GM23338 (cell line): ENCODE data around the gene KLC1. TPM values are rescaled to one million over a fixed set of nuclear protein-coding genes. Genes with fewer than 3 reads are reported as not detected.

ENCODE experiments used
- ATAC-seq: fragments of 200-7000 bp; cut with Tn5 transposase; 3 replicates; pipeline ENCODE4 v1.9.1; 2020
- DNase-seq: peaks from one replicate; pipeline ENCODE4 v3.0.0-alpha.2; 2015; ENCODE audit warnings: low spot score
- H2AFZ ChIP-seq: fragments of 200-600 bp; sonication (generic); 2 replicates; pipeline ENCODE4 v1.8.0; 2016; ENCODE audit warnings: antibody characterized with exemption, mild to moderate bottlenecking, moderate library complexity
- H3F3A ChIP-seq: fragments of 200-600 bp; sonication (generic); replicated peaks from 2 replicates; pipeline ENCODE4 v1.8.0; 2017; ENCODE audit warnings: antibody characterized with exemption, mixed run types, low read depth
- H3K27ac ChIP-seq: fragments of 200-600 bp; sonication (generic); 2 replicates; pipeline ENCODE4 v1.6.1; 2016; ENCODE audit warnings: low read depth
- H3K27me3 ChIP-seq: fragments of 200-600 bp; sonication (generic); 2 replicates; pipeline ENCODE4 v1.8.0; 2016; ENCODE audit warnings: mild to moderate bottlenecking, mixed run types, moderate library complexity; ENCODE audit not compliant: insufficient read depth
- H3K36me3 ChIP-seq: fragments of 200-600 bp; sonication (generic); 2 replicates; pipeline ENCODE4 v1.8.0; 2016; ENCODE audit warnings: mild to moderate bottlenecking; ENCODE audit not compliant: insufficient read depth
- H3K4me1 ChIP-seq: fragments of 200-600 bp; sonication (generic); 2 replicates; pipeline ENCODE4 v1.8.0; 2016; ENCODE audit warnings: mild to moderate bottlenecking, moderate library complexity; ENCODE audit not compliant: insufficient read depth
- H3K4me2 ChIP-seq: fragments of 200-600 bp; sonication (generic); 2 replicates; pipeline ENCODE4 v1.7.1; 2017; ENCODE audit warnings: mixed run types
- H3K4me3 ChIP-seq: fragments of 200-600 bp; sonication (generic); 2 replicates; pipeline ENCODE4 v1.6.1; 2016; ENCODE audit warnings: mixed run types
- H3K79me2 ChIP-seq: fragments of 200-600 bp; sonication (generic); replicated peaks from 2 replicates; pipeline ENCODE4 v1.8.0; 2017; ENCODE audit warnings: mild to moderate bottlenecking; ENCODE audit not compliant: insufficient read depth
- H3K9me2 ChIP-seq: fragments of 200-600 bp; sonication (generic); 2 replicates; pipeline ENCODE4 v1.8.0; 2017; ENCODE audit not compliant: insufficient read depth
- H4K20me1 ChIP-seq: fragments of 200-600 bp; sonication (generic); replicated peaks from 2 replicates; pipeline ENCODE4 v1.8.0; 2017; ENCODE audit warnings: mild to moderate bottlenecking; ENCODE audit not compliant: insufficient read depth
- H3K27ac Mint-ChIP-seq: 2 replicates; pipeline ENCODE4 v1.8.0; 2020; ENCODE audit warnings: inconsistent platforms, mild to moderate bottlenecking, moderate library complexity, mixed read lengths
- H3K27me3 Mint-ChIP-seq: 3 replicates; pipeline ENCODE4 v1.8.0; 2022; ENCODE audit warnings: low read depth, mild to moderate bottlenecking, moderate library complexity, mixed read lengths, inconsistent platforms; ENCODE audit not compliant: insufficient read depth, poor library complexity
- H3K36me3 Mint-ChIP-seq: 3 replicates; pipeline ENCODE4 v1.8.0; 2021; ENCODE audit warnings: low read depth, mild to moderate bottlenecking, inconsistent platforms, moderate library complexity, mixed read lengths
- H3K4me1 Mint-ChIP-seq: 3 replicates; pipeline ENCODE4 v1.8.0; 2020; ENCODE audit warnings: mild to moderate bottlenecking, inconsistent platforms, mixed read lengths
- H3K4me3 Mint-ChIP-seq: 3 replicates; pipeline ENCODE4 v1.8.0; 2021; ENCODE audit warnings: moderate library complexity, mild to moderate bottlenecking, inconsistent platforms, mixed read lengths
- H3K9me3 Mint-ChIP-seq: 3 replicates; pipeline ENCODE4 v1.8.0; 2020; ENCODE audit warnings: moderate library complexity, mild to moderate bottlenecking, inconsistent platforms, mixed read lengths
- CREB1 ChIP-seq: fragments of 250-450 bp; sonication (Bioruptor Pico); IDR thresholded peaks from 2 replicates; pipeline ENCODE4 v1.5.0; 2020; ENCODE audit warnings: low read depth, mild to moderate bottlenecking, moderate library complexity
- NANOG ChIP-seq: IDR thresholded peaks from 2 replicates; pipeline ENCODE4 v1.6.1; 2016; ENCODE audit warnings: antibody characterized with exemption, borderline replicate concordance
- ZNF114 ChIP-seq: fragments of 250-450 bp; sonication (Bioruptor Pico); IDR thresholded peaks from 2 replicates; pipeline ENCODE4 v1.5.0; 2020; ENCODE audit warnings: mild to moderate bottlenecking, moderate library complexity
- polyA plus RNA-seq: library from polyadenylated mRNA; unstranded; fragments of >200 nt; fragmentation: Nextera tagmentation; extraction: Ambion mirVana; gene quantifications from 2 replicates; pipeline ENCODE4 v1.2.1, GENCODE V29; 2016
- total RNA-seq: library from RNA; depleted of rRNA; stranded (reverse); fragments of >200 nt; shearing (Covaris generic); gene quantifications from 2 replicates; pipeline ENCODE4 v1.2.3, GENCODE V29; 2014
- TF ChIP-seq, protein P1 (sequence below), 2 experiments: fragments of 200-600 bp in 1 of 2; sonication (generic) in 1 of 2; conservative IDR thresholded peaks; 2 replicates each; pipeline versions ENCODE4 v1.5.1 to v1.6.1; 2016 to 2017; ENCODE audit warnings: antibody characterized with exemption in 2 of 2, low read depth in 2 of 2, mild to moderate bottlenecking in 2 of 2, moderate library complexity in 1 of 2
- TF ChIP-seq, protein P2 (sequence below): fragments of 250-450 bp; sonication (Bioruptor Pico); IDR thresholded peaks from 2 replicates; pipeline ENCODE4 v1.5.0; 2020; ENCODE audit warnings: mild to moderate bottlenecking, moderate library complexity
- TF ChIP-seq, protein P3 (sequence below): IDR thresholded peaks from one replicate; pipeline ENCODE4 v1.6.1; 2018; ENCODE audit warnings: antibody characterized with exemption; ENCODE audit not compliant: unreplicated experiment

The KLC1 gene
- total and polyA plus RNA-seq, 2 experiments from 2014 or later, result 165 to 308 TPM

DNA sequence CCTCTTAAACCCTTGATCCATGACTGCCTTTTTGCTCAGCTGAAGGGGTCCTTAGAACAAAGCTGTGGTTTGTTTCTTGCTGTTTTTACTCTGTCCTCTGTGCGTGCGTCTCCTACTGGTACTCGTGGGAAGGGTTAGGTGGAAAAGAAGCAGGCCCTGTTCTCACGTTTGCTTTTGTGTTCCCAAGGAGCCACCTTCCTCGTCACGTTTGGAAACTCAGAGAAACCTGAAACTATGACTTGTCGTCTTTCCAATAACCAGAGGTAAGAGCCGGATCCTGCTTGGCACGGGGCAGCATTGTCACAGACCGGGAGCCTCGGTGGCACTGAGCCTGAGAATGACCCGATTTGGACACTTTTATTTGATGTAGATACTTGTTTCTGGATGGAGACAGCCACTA lies 99.7 kb downstream of the KLC1 start (continued):
- TF ChIP-seq, protein P1, sequence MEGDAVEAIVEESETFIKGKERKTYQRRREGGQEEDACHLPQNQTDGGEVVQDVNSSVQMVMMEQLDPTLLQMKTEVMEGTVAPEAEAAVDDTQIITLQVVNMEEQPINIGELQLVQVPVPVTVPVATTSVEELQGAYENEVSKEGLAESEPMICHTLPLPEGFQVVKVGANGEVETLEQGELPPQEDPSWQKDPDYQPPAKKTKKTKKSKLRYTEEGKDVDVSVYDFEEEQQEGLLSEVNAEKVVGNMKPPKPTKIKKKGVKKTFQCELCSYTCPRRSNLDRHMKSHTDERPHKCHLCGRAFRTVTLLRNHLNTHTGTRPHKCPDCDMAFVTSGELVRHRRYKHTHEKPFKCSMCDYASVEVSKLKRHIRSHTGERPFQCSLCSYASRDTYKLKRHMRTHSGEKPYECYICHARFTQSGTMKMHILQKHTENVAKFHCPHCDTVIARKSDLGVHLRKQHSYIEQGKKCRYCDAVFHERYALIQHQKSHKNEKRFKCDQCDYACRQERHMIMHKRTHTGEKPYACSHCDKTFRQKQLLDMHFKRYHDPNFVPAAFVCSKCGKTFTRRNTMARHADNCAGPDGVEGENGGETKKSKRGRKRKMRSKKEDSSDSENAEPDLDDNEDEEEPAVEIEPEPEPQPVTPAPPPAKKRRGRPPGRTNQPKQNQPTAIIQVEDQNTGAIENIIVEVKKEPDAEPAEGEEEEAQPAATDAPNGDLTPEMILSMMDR (conservative IDR thresholded peaks at IDR 0.05; ENCODE audit: low read depth in 2 of 2), result no peak
- TF ChIP-seq ZNF114 (CRISPR knock-in tag) (no peak), CREB1 (no peak)
- TF ChIP-seq, protein P2, sequence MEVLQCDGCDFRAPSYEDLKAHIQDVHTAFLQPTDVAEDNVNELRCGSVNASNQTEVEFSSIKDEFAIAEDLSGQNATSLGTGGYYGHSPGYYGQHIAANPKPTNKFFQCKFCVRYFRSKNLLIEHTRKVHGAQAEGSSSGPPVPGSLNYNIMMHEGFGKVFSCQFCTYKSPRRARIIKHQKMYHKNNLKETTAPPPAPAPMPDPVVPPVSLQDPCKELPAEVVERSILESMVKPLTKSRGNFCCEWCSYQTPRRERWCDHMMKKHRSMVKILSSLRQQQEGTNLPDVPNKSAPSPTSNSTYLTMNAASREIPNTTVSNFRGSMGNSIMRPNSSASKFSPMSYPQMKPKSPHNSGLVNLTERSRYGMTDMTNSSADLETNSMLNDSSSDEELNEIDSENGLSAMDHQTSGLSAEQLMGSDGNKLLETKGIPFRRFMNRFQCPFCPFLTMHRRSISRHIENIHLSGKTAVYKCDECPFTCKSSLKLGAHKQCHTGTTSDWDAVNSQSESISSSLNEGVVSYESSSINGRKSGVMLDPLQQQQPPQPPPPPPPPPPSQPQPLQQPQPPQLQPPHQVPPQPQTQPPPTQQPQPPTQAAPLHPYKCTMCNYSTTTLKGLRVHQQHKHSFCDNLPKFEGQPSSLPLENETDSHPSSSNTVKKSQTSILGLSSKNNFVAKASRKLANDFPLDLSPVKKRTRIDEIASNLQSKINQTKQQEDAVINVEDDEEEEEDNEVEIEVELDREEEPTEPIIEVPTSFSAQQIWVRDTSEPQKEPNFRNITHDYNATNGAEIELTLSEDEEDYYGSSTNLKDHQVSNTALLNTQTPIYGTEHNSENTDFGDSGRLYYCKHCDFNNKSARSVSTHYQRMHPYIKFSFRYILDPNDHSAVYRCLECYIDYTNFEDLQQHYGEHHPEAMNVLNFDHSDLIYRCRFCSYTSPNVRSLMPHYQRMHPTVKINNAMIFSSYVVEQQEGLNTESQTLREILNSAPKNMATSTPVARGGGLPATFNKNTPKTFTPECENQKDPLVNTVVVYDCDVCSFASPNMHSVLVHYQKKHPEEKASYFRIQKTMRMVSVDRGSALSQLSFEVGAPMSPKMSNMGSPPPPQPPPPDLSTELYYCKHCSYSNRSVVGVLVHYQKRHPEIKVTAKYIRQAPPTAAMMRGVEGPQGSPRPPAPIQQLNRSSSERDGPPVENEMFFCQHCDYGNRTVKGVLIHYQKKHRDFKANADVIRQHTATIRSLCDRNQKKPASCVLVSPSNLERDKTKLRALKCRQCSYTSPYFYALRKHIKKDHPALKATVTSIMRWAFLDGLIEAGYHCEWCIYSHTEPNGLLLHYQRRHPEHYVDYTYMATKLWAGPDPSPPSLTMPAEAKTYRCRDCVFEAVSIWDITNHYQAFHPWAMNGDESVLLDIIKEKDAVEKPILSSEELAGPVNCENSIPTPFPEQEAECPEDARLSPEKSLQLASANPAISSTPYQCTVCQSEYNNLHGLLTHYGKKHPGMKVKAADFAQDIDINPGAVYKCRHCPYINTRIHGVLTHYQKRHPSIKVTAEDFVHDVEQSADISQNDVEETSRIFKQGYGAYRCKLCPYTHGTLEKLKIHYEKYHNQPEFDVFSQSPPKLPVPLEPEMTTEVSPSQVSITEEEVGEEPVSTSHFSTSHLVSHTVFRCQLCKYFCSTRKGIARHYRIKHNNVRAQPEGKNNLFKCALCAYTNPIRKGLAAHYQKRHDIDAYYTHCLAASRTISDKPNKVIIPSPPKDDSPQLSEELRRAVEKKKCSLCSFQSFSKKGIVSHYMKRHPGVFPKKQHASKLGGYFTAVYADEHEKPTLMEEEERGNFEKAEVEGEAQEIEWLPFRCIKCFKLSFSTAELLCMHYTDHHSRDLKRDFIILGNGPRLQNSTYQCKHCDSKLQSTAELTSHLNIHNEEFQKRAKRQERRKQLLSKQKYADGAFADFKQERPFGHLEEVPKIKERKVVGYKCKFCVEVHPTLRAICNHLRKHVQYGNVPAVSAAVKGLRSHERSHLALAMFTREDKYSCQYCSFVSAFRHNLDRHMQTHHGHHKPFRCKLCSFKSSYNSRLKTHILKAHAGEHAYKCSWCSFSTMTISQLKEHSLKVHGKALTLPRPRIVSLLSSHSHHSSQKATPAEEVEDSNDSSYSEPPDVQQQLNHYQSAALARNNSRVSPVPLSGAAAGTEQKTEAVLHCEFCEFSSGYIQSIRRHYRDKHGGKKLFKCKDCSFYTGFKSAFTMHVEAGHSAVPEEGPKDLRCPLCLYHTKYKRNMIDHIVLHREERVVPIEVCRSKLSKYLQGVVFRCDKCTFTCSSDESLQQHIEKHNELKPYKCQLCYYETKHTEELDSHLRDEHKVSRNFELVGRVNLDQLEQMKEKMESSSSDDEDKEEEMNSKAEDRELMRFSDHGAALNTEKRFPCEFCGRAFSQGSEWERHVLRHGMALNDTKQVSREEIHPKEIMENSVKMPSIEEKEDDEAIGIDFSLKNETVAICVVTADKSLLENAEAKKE, result no peak

DNA sequence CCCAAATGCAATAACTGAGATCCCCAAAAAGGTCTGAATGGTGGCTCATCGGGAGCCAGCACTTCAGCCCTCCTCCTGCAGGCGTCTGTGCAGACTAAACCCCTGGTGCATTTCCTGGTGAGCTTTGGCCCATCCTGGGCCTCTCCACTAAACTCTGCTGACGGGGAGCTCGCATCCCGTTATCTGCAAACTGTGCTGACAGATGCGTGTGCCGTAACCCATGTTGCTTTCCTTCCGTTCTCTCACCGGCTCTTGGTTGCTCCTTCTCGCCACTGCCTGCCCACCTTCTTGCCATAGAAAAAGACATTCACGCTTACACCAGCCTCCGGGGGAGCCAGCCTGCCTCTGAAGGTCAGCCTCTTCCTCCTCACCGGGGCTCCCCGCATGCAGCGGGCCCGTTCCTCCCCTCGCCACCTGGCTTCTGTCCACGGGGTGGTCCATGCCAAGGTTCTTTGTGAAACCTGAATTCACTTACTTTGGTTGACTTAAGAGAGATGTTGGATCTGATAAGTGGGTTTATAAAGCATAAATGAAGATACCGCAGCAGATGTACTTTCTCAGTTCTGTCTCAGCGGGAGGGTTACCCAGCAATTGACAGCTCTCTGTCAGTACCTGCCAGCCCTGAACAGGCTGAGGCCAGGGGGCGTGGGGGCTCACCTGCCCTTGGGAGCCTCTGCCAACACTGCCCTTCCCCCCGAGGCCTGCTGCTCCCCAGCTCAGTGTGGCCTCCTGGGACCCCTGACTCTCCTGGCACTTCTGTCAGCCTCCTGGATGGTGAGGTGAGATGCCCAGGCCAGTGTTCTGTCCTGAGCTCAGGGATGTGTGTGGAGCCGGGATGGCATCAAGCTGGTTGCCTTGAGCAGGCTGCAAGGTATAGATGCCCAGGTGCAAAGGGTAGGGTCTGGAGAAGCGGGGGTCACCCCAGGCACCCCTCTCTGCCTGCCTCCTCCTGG lies 100.8 kb downstream of the KLC1 start:
- no peaks in the 10 kb centered on the region for H3K36me3 ChIP-seq
- H3K27me3 Mint-ChIP-seq, result peaks cover 2% of the 10 kb centered on the region
- H3F3A ChIP-seq, result no peaks in the 10 kb centered on the region
- peaks cover 10% of the 10 kb centered on the region for H3K79me2 ChIP-seq
- no peak overlapping the region for H3K27ac ChIP-seq
- no peak overlapping the region for H3K4me3 ChIP-seq
- no peak overlapping the region for H3K27ac Mint-ChIP-seq
- no peaks in the 10 kb centered on the region for H3K4me1 ChIP-seq
- H3K4me3 Mint-ChIP-seq, result no peak overlapping the region
- no peak overlapping the region for H3K4me2 ChIP-seq
- H2AFZ ChIP-seq, result no peak overlapping the region
- H3K9me3 Mint-ChIP-seq, result no peaks in the 10 kb centered on the region
- DNase-seq (no peak), ATAC-seq (no peak)
- no peaks in the 10 kb centered on the region for H3K27me3 ChIP-seq
- no peaks in the 10 kb centered on the region for H3K9me2 ChIP-seq
- peaks cover 5% of the 10 kb centered on the region; the same call in 1 of the 3 replicates for H3K4me1 Mint-ChIP-seq
- H4K20me1 ChIP-seq, result peaks cover 7% of the 10 kb centered on the region; the same call in 1 of the 2 replicates
- H3K36me3 Mint-ChIP-seq, result peaks cover 23% of the 10 kb centered on the region
- TF ChIP-seq NANOG (no peak), CREB1 (no peak)
- TF ChIP-seq, protein P3, sequence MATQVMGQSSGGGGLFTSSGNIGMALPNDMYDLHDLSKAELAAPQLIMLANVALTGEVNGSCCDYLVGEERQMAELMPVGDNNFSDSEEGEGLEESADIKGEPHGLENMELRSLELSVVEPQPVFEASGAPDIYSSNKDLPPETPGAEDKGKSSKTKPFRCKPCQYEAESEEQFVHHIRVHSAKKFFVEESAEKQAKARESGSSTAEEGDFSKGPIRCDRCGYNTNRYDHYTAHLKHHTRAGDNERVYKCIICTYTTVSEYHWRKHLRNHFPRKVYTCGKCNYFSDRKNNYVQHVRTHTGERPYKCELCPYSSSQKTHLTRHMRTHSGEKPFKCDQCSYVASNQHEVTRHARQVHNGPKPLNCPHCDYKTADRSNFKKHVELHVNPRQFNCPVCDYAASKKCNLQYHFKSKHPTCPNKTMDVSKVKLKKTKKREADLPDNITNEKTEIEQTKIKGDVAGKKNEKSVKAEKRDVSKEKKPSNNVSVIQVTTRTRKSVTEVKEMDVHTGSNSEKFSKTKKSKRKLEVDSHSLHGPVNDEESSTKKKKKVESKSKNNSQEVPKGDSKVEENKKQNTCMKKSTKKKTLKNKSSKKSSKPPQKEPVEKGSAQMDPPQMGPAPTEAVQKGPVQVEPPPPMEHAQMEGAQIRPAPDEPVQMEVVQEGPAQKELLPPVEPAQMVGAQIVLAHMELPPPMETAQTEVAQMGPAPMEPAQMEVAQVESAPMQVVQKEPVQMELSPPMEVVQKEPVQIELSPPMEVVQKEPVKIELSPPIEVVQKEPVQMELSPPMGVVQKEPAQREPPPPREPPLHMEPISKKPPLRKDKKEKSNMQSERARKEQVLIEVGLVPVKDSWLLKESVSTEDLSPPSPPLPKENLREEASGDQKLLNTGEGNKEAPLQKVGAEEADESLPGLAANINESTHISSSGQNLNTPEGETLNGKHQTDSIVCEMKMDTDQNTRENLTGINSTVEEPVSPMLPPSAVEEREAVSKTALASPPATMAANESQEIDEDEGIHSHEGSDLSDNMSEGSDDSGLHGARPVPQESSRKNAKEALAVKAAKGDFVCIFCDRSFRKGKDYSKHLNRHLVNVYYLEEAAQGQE, result no peak
